GM21825 (cell line): ENCODE data around the gene MARCHF10.
"Not testable (repeated sequence)": the region's sequence is repeated elsewhere in the genome, so short reads cannot be mapped to it uniquely, and the experiment has no call there.

Experiments used
- ATAC-seq: cut with Tn5 transposase; IDR thresholded peaks from one replicate; pipeline ENCODE4 v1.9.1; 2021; ENCODE audit warnings: mild to moderate bottlenecking, moderate library complexity; ENCODE audit not compliant: unreplicated experiment

MARCHF10 gene

DNA sequence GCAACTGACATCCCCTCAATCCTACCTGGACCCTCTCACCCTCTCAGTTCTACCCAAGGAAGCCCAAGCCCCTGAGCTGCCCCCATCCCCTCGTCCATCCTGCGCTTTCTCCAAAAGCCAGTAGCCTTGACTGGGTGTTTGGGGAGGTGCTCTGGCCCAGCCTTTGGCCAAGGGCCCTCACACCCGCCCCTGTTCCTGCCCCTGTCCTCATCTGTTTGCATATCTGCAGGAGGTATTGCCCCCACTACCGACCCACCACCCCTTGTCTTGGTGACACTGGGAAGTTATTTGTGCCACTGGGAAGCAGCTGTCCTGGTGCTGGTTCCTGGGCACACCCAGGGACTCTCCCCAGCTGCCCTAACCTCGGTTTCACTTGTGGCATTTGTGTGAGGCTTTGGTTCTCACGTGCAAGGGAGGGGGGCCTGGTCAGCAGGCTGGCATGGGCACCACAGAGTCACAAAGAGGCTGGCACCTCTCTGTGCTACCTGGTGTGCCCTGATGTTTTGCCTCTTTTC is 105.3 kb downstream of the MARCHF10 start:
- no peak for ATAC-seq

DNA sequence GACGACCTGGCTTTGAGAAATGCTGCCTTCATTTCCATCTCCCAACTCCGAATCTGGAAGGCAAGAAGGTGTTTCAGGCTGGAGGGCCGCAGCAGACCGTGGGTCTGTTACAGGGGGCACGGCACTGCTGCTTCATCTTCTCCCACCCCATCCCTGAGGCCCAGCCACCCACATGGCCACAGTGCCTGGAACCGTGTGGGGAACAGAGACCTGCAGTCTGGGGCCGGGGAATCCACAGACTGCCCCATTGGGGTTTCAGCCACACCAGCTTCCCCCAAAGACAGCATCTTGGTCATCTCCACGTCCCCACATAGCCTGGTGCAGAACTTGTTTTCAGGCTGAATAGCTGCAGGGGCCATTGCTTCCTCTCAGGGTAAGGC is 106.4 kb downstream of the MARCHF10 start:
- no peak for ATAC-seq

DNA sequence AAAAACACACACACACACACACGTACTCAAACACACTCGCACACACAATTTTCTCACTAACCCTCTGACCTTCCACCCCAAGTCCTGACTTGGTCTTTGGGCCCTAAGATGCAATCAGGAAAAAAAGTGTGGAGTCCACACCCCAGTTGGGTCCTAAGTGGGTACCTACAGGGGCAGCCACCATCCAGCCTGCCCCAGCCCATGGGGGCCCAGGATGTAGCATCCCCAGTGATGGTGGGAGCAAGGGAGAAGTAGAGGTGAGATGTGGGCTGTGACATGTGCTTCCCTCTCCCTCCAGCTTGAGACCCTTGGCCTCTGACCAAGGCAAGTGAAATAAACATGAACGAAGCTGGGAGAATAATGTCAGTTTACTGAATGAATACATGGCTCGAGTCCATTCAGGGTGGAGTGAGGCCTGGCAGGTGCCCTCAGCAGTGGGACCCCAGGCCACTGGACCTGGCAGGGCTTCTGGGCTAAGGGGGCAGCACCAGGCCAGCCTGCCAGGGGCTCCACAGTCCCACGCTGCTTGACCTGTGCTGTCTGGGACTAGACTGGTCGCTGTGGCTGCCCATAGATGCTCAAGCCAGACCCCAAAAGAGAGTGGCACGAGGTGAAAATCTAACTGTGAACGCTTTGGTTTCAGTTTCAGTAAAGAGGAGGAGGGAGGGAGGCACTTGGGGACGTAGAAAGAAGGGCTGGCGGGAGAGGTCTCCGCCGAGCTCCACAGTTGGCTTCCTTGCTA is 107.0 kb downstream of the MARCHF10 start:
- ATAC-seq: no peak

DNA sequence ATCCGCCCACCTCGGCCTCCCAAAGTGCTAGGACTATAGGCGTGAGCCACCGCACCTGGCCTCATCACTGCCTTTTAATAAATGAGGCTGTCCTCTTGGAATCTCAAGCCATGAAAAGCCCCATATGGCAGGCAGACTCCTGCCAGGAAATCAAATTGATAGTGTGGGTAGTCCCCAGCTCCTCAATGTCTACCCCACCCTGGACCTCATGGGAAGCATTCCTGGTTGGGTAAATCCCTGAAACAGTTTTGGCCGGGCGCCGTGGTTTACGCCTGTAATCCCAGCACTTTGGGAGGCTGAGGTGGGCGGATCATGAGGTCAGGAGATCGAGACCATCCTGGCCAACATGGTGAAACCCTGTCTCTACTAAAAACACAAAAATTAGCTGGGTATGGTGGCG is 109.7 kb downstream of the MARCHF10 start:
- ATAC-seq: not testable (repeated sequence)

DNA sequence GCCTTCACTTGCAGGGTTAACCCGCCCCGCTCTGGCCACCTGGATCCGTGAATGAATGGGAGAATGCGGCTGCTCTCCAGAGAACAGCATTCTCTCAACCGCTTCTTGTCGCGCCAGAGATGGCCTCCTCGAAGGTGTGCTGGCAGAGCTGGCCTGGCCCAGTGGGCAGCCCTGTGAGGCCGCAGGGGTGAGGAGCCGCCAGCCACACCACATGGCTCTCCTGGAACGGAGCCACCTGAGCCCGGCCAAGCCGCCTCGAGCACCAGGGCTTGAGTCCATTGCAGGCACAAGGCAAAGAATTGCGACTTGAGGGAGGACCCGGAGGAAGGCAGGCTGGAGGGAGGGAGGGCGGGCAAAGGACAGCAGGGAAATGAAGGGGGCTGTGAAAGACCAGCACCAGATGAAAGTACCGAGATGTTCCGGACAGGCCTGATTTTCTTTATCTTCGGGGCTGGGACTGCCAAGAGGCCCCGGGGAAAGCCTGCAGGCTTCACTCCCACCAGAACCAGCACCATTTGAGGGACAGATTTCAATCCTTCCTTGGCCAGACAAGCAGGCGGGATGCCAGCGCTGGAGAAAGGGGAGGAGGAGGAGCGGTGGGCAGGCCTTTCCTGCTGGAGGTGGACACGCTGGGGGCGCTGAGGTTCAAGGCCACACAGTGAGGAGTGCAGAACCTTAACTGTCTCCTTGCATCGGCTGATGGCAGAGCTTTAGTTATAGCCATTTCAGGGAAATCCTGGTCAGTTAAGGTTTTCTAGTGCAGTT is 111.2 kb downstream of the MARCHF10 start:
- no peak for ATAC-seq

DNA sequence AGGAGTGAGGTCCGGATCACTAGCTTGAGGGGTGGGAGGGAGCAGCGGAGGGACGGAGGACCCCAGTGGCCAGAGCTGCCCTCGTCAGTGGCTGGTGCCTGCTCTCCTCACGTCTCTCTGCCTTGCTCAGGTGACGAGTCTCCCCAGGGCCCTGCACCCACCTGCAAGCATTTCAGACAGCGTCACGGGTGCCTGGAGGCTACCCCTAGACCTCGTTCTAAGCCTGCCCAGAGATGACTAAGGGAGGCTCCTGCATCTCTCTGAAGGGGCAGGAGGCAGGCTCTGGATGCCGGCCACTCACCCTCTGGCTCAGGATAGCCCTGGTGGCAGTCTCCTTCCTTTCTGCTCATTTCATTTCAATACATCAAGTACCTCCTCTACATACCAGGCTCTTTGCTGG is 111.9 kb downstream of the MARCHF10 start:
- ATAC-seq: no peak

DNA sequence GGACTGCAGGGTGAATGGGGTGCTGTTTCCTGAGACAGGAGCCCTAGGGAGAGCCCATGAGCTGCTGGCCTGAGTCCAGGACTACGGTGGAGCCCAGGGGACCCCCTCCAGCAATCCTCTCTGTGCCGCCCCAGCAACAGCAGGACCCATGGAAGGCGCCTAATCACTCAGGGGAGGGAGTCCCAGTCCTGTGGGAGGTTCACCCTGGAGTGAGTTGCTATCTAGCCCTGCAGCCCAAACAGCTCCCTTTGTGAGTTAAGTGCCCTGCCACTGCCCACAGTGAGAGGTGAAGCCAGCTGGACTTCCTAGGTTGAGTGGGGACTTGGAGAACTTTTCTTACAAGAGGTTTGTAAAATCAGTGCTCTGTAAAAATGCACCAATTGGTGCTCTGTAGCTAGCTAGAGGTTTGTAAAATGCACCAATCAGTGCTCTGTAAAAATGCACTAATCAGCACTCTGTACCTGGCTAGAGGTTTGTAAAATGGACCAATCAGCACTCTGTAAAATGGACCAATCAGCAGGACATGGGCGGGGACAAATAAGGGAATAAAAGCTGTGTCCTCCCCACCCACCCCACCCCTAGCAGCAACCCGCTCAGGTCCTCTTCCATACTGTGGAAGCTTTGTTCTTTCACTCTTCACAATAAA is 112.9 kb downstream of the MARCHF10 start:
- not testable (repeated sequence) for ATAC-seq

DNA sequence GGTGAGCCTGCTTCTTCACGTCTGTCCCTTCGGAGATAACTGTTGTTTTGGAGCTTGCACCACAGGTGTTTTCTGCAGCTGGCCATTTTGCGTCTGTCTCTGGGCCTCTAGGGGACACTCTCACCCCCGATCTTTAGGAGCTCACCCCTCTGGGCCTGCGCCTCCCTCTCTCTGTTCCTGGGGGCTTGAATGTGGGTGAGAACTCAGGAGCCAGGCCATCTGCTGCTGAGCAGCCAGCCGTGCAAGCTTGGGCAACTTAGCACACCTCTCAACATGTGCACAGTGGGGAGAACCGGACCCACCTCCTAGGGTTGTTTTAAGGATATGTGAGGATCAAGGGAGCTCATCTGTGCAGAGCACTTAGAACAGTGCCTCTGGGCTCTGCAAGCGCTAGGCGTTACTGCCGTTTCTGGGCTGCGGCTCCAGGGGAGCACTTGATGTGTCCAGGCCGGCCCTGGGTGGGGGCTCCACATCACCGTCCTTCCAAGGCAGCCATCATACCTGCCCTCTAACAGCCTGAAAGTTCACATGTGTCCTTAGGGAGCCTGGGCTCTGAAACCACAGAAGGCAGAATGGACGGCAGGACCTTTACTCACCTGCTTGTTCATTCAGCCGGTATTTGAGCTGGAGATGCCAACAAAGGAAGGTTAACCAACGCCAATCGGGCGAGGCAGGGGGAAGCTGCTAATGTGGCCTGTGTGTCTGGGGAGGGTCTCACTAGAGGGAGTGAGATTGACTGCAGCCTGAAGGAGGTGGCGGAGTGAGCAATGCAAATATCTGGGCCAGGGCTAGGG is 114.3 kb downstream of the MARCHF10 start:
- no peak for ATAC-seq

DNA sequence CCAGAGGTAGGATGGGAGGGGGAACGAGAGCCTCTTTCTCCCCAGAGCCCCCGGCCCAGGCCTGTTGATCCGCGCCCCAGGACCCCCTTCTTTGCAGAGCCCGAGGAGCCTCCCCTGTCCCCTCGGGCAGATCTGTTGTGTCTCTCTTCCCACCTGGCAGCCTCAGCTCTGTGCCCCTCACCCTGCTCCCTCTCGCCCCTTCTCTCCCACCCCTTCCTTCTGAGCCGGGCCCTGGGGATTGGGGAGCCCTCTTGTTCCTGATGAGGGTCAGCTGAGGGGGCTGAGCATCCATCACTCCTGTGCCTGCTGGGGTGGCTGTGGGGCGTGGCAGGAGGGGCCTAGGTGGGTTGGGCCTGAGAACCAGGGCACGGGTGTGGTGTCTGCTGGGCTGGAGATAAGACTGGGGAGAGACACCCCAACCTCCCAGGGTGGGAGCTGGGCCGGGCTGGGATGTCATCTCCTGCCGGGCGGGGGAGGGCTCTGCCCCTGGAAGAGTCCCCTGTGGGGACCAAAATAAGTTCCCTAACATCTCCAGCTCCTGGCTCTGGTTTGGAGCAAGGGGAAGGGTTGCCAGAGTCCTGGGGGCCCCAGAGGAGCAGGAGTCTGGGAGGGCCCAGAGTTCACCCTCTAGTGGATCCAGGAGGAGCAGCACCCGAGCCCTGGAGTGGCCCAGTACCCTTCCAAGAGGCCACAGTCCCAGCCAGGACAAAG is 115.2 kb downstream of the MARCHF10 start:
- no peak for ATAC-seq

DNA sequence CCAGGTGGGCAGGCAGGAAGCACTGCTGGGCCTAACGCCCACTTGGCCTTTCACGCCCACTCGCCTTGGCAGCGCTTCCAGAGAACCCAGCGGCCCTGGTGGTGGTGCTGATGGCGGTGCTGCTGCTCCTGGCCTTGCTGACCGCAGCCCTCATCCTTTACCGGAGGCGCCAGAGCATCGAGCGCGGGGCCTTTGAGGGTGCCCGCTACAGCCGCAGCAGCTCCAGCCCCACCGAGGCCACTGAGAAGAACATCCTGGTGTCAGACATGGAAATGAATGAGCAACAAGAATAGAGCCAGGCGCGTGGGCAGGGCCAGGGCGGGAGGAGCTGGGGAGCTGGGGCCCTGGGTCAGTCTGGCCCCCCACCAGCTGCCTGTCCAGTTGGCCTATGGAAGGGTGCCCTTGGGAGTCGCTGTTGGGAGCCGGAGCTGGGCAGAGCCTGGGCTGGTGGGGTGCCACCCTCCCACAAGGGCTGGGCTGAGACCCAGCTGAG is 115.9 kb downstream of the MARCHF10 start:
- no peak for ATAC-seq

DNA sequence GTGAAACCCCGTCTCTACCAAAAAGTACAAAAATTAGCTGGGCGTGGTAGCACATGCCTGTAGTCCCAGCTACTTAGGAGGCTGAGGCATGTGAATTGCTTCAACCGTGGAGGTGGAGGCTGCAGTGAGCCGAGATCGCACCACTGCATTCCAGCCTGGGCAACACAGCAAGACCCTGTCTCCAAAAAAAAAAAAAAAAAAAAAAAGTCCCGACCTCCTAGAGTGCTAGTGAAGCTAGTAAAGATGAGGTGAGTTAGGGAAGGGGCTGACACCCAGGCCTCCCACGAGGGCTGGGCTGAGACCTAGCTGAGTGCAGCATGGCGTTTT is 116.6 kb downstream of the MARCHF10 start:
- ATAC-seq: not testable (repeated sequence)

DNA sequence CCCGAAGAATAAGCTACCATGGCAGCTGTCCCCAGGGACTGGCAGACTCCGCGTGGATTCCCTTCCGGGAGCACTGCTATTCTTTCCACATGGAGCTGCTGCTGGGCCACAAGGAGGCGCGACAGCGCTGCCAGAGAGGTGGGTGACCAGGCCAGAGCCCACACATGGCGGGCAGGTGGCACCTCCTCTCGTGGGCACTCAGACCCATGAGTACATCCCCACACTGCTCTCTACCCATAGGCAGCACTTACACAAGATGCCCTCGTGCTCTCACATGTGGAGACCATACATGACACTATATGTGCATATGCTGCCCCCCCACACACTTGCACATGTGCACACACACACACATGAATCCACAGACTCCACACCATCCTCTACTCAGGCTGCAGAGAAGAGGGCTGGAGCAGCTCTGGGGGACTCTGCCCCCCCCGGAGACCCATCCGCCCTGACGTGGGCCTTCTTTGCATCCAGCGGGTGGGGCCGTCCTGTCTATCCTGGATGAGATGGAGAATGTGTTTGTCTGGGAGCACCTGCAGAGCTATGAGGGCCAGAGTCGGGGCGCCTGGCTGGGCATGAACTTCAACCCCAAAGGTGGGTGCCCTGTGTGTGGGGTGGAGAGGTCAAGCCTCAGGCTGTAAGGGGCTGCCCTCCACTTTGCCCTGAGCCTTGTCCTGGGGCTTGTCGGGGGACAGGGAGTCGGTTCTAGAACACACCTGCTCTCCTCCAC is 117.8 kb downstream of the MARCHF10 start:
- no peak for ATAC-seq

DNA sequence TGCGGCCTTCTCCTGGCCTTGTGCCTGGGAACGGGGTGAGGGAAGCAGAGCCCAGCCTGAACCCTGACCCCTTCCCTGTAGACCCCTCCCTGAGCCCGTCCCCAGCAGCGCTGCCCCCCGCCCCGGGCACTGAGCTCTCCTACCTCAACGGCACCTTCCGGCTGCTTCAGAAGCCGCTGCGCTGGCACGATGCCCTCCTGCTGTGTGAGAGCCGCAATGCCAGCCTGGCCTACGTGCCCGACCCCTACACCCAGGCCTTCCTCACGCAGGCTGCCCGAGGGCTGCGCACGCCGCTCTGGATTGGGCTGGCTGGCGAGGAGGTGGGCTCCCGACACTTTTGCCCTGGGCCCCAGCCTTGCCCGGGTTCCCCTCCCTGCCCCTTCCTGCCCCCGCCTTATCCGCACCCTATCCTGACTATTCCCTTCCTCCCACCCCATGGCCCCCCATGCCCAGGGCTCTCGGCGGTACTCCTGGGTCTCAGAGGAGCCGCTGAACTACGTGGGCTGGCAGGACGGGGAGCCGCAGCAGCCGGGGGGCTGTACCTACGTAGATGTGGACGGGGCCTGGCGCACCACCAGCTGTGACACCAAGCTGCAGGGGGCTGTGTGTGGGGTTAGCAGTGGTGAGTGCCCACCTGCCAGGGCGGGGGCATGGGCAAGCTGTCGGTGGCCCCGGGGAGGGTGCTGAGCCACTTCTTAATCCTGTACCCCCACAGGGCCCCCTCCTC is 118.5 kb downstream of the MARCHF10 start:
- no peak for ATAC-seq

DNA sequence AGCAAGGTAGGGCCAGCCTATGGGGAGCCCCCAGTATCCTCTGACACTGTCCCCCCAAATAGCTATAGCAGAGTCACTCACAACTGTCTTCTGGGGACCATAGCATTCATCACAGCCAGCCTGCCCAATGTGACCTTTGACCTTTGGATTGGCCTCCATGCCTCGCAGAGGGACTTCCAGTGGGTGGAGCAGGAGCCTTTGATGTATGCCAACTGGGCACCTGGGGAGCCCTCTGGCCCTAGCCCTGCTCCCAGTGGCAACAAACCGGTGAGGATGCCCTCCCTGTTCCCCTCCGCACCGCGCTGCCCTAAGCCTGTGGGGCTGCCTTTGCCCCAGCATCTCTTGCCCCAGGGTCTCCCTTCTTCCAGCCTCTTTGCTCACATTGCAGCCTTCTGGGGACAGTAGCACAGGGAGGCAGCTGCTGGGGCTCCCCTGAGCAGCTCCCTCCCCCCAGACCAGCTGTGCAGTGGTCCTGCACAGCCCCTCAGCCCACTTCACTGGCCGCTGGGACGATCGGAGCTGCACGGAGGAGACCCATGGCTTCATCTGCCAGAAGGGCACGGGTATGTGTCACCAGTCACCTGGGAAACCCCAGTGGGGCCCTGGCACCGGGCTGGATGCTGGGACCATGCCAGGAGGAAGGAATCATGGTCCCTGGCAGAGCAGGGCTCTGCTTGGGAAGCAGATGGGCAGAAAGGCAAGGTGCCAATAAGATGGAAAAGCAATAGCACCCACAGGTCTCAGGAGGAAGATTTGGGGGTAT is 119.5 kb downstream of the MARCHF10 start:
- no peak for ATAC-seq

DNA sequence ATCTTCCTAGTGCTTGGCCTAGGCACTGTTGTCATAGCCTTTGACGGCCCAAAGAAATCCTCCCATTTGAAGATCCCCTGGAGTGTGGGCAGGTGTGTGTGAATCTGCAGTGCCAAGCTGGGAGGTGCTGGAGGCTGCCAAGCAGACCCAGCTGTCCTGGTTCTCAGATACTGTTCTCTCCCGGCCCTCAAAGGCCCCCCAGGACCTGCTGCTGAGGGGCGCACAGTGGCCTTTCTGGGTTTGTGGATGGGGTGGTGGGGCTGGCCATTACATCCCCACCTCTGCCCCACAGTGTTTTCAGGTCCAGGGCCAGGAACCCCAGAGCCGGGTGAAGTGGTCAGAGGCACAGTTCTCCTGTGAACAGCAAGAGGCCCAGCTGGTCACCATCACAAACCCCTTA is 120.1 kb downstream of the MARCHF10 start:
- ATAC-seq: no peak

DNA sequence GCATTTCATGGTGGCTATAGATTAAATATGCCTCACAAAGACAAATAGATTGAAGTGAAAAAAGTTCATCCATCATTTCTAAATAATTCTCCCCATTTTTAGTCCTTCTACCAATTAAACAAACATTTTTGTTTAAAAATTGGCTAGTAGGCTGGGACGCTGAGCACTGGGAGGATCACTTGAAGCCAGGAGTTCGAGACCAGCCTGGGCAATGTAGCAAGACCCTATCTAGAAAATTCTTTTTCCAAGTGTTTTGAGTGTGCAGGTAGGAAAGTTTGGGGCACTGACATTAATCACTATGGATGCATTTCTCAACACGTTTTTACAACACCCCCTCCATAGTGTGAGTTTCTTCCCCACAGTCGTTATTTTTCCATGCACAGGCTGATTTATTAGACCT is 123.9 kb downstream of the MARCHF10 start:
- no peak for ATAC-seq

DNA sequence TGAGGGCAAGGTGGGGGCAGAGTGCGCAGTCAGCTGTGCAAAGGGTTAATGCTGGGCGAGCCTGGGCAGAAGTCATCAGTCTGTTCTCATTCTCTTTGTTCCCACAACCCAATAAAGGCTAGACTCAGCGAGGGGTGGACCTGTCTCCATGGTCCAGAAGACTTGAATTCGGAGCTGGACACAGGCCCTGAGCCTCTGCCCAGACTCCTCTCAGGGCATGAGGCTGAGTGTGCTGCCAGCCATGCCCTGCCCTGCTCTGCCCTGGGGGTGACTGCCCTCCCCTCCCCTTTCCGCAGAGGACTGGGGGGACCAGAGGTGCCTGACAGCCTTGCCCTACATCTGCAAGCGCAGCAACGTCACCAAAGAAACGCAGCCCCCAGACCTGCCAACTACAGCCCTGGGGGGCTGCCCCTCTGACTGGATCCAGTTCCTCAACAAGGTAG is 126.2 kb downstream of the MARCHF10 start:
- ATAC-seq: no peak
